Suppressor macrophage treated with lipopolysaccharide for 4 hours (primary cell): ENCODE data around the gene PAK4.

Experiments
- DNase-seq: peaks from one replicate; pipeline ENCODE4 v3.0.0-alpha.2; 2020

Gene PAK4

DNA sequence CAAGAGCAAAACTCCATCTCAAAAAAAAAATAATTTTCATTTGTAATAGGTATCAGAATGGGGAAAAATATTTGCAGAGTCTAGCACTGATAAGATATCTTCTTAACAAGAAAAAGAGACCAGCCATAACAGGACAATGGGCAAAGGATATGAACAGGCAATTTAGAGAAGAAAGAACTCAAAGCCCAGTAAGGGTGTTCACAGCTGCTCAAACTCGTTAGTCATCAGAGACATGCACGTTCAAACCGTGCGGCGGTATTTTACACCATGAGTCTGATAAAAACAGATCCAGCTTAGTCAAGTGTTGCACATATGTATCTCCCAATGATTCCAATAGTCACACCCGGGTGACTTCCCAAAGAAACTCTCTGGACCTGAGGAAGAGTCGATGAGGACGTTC lies 57.5 kb downstream of the PAK4 start:
- DNase-seq, result no peak

DNA sequence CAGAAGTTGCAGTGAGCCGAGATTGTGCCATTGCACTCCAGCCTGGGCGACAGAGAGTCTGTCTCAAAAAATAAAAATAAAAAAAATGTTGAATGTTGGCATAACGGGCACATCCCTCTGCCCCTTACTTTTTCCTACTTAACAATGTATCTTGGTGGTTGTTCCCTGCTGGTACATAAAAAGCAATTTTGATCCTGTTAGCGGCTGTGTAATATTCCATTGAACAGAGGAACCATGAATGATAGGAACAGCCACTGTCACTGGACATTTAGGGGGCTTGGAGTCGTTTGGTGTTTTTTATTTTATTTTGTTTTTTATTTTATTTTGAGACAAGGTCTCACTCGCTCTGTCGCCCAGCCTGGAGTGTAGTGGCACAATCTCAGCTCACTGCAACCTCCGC lies 60.8 kb downstream of the PAK4 start:
- DNase-seq, result no peak

GRCh38 chr19:39187552-39187943 lies 62.0 kb downstream of the PAK4 start:
- no peak for DNase-seq

DNA sequence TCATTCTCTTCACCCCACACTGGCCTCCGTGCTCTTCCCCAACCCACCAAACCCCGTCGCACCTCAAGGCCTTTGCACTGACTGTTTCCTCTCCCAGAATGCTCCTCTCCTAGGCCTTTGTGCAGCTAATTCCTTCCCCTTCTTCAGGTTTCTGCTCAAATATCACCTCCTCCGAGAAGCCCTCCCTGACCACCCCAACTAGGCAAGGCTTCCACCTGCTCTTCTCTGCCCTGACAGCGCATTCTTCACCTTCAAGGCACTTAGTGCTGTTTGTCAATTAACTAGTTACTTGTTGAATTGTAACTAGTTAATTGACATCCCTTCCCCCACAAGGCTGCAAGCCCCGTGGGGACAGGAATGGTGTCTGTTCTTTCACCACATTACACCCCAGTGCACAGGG lies 63.4 kb downstream of the PAK4 start:
- DNase-seq, result no peak

DNA sequence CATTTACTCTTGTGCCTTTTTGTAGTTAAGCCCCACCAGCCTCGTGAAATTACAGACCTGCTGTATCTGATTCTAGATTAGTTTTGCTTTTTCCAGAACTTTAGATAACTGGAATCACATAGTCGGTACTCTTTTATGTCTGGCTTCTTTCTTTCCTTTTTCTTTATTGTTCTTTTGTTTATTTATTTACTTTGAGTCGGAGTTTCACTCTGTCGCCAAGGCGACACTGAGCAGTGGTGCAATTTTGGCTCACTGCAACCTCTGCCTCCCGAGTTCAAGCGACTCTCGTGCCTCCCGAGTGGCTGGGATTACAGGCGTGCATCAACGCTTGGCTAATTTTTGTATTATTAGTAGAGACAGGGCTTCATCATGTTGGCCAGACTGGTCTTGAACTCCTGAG lies 65.2 kb downstream of the PAK4 start:
- DNase-seq, result no peak

- DNase-seq, result no peak
Measured at GRCh38 chr19:39192846-39193245, 67.3 kb downstream of the PAK4 start.

GRCh38 chr19:39193803-39194202 lies 68.2 kb downstream of the PAK4 start:
- DNase-seq, result no peak

- DNase-seq, result no peak
Measured at GRCh38 chr19:39194832-39195542, 69.4 kb downstream of the PAK4 start.

- no peak for DNase-seq
Measured at GRCh38 chr19:39195755-39196154, 70.2 kb downstream of the PAK4 start.

DNA sequence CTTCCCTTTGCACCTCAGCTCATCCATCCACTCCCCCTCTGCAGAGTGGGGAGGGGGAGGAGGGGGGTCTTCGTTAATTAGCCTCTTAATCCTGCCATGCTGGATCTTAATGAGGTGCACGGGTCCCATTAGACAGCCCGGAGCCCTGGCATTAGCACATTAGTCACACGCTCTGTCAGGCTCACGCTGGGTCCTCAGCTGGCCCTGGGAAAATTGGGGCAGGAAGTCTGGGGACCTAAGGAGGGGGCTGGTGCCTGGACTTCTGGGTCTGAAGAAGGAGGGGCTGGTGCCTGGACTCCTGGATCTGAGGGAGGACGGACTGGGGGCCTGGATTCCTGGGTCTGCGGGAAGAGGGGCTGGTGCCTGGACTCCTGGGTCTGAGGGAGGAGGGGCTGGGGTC lies 70.7 kb downstream of the PAK4 start:
- DNase-seq, result no peak

GRCh38 chr19:39196860-39197562 lies 71.4 kb downstream of the PAK4 start, which contains the start of gene NCCRP1:
Gene NCCRP1 (plus strand): TSS chr19:39196964. CDS start chr19:39196983, 19 bp downstream.
- DNase-seq, result no peak

GRCh38 chr19:39197808-39198207 lies 72.2 kb downstream of the PAK4 start:
- DNase-seq, result no peak

DNA sequence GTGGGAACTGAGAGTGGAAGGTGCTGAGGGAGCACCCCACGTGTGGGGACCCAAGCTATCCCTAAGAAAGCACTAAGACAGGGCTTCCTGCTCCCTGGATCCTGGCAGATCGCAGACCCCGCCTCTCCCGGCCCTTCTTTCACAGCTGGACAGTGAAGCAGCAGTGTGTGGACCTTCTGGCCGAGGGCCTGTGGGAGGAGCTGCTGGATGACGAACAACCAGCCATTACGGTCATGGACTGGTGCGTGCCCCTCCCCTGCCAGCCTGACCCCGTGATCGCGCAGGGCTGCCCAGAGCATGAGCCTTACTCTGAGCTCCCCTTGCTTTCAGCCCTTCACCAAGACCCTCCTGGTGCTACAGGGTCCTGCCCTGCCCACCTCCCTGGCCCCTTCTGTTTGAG lies 73.4 kb downstream of the PAK4 start:
- no peak for DNase-seq

DNA sequence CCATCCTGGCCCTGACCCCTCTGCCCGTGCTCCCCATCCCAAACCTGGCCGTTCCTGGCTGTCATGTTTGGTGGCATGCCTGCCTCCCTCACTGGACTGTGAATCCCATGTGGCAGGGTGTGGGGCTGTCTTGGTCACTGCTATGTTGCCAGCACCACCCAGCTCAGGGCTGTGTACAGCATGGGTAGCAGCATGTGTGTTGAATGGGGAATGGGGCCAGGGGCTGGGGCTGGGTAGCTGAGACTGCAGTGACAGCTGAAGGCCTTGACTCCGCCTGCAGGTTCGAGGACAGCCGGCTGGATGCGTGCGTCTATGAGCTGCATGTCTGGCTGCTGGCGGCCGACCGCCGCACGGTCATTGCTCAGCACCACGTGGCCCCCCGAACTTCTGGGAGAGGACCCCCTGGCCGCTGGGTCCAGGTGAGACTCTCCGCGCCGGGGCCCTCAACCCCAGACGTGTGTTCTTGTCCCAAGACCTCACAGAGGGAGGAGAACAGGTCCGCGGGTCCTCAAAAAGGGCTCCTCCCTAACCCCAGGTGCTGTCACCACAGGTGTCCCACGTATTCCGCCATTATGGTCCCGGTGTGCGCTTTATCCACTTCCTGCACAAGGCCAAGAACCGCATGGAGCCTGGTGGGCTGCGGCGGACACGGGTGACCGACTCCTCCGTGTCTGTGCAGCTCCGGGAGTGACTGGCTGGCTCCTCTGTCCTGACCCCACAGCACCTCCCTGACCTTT lies 74.6 kb downstream of the PAK4 start:
- DNase-seq, result no peak

DNA sequence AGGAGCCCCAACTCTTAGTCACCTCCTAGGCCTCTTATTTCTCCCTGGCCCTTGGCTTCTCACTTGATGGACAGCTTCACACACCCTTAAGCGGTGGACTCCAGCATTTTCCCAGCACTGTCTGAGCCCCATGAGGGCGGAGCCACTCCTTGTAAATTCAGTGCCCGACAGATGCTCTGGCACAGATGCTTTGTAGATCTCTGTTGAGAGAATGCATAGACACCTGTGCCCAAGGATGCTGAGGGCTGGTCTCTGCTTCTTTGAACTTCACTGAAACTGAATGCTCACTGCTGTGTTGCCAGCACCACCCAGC lies 75.2 kb downstream of the PAK4 start:
- no peak for DNase-seq

DNA sequence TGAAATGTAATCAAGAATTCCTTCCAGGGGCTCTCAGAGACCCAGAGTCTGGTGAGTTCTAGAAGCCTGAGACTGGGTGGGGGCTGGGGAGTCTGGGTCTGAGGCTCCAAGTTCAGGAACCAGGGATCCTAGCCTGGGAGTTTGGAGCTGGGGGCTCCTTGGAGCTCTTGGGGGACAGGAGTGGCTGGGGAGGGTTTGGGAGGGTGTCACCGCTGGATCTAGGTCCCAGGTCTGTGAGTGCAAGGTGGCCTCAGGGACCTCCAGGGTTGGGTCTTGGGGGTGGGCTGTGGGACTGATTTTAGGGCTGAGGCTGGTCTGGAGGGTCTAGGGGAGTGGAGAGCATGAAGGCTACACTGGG lies 77.4 kb downstream of the PAK4 start:
- DNase-seq, result no peak

DNA sequence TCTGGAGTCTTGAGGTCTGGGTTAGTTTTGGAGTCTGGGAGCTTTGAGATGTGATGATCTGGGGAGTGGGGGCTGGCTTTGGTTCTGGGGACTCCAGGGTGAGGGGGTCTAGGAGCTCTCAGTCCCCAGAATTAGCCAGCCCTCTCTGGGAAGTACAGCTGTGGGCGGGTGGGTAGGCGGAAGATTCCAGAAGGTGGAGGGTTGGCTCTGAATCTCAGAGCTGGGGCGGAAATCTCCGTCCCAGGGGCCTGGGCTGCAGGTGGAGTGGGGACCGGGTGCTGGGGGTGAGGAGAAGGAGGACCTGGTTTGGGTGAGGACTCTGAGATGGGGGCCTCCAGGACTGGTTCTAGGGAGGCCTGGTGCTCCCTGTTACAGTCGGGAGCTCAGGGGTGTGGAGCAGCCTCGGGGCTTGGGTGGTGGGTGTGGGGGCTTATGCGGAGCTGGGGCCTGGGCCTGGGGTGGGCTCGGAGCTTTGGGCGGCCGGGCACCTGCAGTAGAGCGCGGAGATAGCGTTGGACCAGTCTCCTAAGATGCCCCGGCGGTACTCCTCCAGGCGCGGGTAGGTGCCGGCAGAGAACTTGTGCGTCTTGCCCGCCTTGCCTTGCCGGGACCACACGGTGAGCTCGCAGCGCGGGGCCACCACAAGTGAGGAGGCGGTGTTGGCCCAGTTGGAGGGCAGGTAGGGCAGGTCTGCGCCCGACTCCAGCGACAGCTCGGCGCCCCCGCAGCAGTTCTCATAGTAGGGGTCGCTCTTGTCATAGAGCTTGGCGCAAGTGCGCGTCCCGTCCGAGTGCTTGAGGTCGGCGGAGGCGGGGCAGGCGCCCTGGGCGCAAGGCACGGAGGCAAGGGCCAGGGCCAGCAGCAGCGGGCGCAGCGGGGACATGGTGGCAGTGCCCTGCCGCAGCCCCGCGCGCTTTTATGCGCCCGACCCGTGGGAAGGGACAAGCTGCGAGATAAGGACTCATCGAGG lies 78.1 kb downstream of the PAK4 start, which contains the start of gene SYCN:
Gene SYCN (minus strand): TSS at position 892 of the 970 bp plus-strand sequence. CDS start 9 bp downstream, at position 883.
- no peak for DNase-seq

DNA sequence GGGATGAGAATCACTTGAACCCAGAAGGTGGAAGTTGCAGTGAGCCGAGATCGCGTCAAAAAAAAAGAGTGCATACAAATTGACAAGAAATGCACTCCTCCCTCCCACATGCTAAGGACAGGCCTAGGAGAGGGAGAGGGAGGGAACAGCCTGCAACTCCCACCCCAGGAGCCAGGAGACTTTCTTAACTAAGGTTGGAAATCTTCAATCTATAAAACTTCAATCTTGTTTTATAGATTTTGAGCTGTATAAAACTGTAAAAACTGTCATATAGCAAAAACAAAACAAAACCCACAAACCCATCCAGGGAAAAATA lies 79.8 kb downstream of the PAK4 start:
- DNase-seq, result no peak

DNA sequence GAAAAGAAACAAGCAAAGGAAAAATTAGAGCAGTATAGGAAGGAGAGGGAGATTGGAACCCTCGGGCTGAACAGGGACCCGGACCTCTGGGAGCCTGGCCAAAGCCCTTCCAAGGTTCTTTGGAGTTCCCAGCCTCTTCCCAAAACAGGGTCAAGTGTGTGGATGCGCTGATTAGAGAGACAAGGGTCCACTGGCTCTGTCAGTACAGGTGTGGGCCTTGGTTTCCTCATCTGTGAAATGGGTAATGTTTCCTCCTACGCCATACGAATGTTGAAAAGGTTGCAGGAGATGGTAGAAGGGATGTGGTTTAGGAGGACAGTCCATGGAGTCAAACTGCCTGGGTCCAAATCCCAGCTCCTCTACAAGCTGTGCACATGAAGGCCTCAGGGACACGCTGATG lies 80.5 kb downstream of the PAK4 start:
- no peak for DNase-seq

DNA sequence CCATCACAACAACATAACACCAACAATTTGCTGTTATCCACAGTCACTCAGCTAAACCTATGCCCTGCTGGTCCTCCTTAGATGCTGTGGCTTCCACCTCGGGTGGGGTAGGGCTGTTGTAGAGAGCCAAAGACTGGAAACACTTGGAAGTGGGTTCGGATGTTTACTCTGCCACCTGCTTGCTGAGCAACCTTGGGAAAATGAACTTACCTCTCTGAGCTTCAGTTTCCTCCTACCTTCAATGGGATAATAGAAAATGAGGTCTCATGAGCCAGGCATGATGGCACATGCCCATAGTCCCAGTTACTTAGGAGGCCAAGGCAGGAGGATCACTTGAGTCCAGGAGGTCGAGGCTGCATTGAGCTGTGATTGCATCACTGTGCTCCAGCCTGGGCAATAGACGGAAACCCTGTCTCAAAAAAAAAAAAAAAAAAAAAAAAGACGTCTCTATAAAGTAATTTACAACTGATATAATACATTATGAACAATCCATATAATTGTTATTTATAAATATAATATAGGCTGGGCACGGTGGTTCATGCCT lies 81.8 kb downstream of the PAK4 start:
- no peak for DNase-seq

DNA sequence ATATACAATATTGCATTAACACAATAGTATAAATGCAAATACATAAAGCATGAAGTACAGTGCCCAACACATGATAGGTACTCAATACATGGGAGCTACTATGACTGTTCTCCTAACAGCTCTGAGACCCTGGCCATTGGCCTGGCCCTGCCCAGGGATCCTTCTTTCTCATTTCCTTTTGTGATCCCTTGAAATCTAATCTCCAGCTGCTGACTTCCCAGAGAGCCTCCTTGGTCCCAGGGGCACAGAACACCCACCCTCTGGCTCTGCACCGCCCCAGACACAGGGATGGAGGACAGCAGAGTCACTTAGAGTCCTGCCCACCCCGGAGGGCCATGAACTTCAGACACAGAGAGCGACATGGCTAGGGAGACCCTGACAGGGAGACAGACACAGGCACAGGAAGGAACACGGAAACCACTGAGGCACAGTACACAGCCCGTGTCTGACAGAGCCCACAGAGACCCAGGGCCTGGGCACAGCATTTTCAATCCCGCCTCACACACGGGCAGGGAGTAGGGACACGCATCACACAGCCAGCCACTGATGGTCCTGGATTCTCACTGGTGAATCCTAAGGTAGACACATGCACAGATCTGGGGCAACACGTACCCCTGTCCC lies 82.7 kb downstream of the PAK4 start:
- DNase-seq, result no peak

GRCh38 chr19:39209196-39209595 lies 83.6 kb downstream of the PAK4 start:
- DNase-seq, result no peak
